IPS-18a (cell line): ENCODE data around the gene BAIAP2.

Source experiments
- H3K27ac ChIP-seq: one replicate; pipeline ENCODE4 v1.5.1; 2013; ENCODE audit warnings: low read length
- H3K27me3 ChIP-seq: one replicate; pipeline ENCODE4 v1.6.1; 2013; ENCODE audit warnings: mild to moderate bottlenecking, low read length; ENCODE audit not compliant: control insufficient read depth, insufficient read depth
- H3K36me3 ChIP-seq: one replicate; pipeline ENCODE4 v1.6.1; 2013; ENCODE audit warnings: low read depth, low read length; ENCODE audit not compliant: control insufficient read depth
- H3K4me1 ChIP-seq: one replicate; pipeline ENCODE4 v1.6.1; 2013; ENCODE audit warnings: low read depth, low read length; ENCODE audit not compliant: control insufficient read depth
- H3K4me3 ChIP-seq: one replicate; pipeline ENCODE4 v1.5.1; 2013; ENCODE audit warnings: low read length
- H3K9ac ChIP-seq: one replicate; pipeline ENCODE4 v1.6.1; 2013; ENCODE audit warnings: mild to moderate bottlenecking, low read length, moderate library complexity
- H3K9me3 ChIP-seq: one replicate; pipeline ENCODE4 v1.6.1; 2013; ENCODE audit warnings: low read depth, low read length; ENCODE audit not compliant: control insufficient read depth

The BAIAP2 gene

DNA sequence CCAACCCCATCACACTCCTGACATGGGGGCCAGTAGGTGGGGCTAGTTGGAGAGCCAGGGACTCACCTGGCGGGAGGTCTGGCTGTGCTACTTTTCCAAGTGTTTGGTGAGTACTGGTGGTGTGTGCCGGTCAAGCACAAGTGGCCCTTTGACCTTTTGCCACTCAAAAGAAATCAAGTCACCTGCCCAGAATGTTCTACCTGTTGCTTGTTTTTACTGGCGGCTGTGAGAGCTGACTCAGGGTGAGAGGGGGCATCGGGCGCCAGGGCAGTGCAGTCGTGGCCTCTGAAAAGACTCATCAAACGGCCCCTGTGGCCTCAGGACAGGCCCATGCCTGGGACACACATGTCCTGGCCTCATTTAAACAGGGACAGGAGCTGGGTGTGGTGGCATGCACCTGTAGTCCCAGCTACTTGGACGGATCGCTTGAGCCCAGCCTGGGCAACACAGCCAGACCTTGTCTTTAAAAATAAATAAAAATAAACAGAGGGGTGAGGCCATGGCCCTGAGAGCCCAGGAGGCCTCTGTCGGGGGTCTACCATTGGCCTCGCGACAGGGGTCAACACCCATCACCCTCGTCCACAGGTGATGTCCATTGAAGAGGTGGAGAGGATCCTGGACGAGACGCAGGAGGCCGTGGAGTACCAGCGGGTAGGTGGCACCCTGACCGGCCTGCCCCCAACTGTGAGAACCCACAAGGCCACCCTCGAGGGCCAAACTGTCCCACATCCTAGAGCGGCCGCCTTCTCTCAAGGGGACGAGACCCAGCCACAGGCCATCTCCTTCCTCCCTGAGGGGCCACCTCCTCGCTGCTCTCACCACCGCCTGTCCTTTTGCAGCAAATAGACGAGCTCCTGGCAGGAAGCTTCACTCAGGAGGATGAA lies 38.3 kb upstream of the BAIAP2 start:
- Histone ChIP-seq H3K9ac (no peak overlapping the region), H3K9me3 (no peaks in the 10 kb centered on the region), H3K36me3 (peaks cover 15% of the 10 kb centered on the region), H3K27ac (no peak overlapping the region), H3K4me1 (no peaks in the 10 kb centered on the region), H3K27me3 (peaks cover 11% of the 10 kb centered on the region), H3K4me3 (no peak overlapping the region)

DNA sequence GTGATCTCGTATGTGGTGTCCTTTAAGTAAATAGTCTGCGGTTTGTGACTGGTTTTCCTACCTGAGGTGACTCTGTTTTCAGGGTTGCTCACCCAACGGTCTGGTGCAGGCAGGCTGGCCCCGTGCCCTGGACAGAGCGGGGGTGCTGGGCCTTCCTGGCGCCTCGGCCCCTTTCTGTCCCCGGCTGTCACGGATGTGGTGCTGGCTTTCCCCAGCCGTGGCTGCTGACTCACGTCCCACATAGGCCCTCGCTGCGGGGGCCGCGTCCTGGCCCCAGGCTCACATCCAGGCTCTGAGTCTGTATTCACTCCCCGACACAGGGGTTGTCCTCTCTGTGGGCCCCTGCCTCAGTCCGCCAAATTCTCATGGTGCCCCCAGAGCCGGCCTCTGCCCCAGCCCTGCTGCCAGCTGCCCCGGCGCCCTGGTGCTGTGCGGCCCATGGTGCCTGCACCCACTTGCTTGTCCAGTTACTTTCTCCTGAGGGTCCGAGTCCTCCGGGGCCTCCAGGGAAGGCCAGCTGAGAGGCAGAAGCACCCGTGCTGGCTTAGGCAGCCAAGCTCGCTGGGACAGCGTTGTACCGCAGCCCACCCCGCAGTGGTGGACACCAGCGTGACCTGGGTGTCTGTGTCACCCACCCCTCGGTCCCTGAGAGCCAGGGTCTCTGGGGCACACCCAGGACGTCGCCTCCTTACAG lies 37.4 kb upstream of the BAIAP2 start:
- H3K27ac ChIP-seq: no peak overlapping the region
- peaks cover 15% of the 10 kb centered on the region for H3K36me3 ChIP-seq
- no peak overlapping the region for H3K9ac ChIP-seq
- H3K9me3 ChIP-seq: no peaks in the 10 kb centered on the region
- peaks cover 13% of the 10 kb centered on the region for H3K27me3 ChIP-seq
- H3K4me1 ChIP-seq: no peaks in the 10 kb centered on the region
- no peak overlapping the region for H3K4me3 ChIP-seq

GRCh38 chr17:80998118-80998747 lies 36.7 kb upstream of the BAIAP2 start:
- peaks cover 15% of the 10 kb centered on the region for H3K36me3 ChIP-seq
- H3K27ac ChIP-seq: no peak overlapping the region
- H3K9ac ChIP-seq: no peak overlapping the region
- no peak overlapping the region for H3K4me3 ChIP-seq
- no peaks in the 10 kb centered on the region for H3K9me3 ChIP-seq
- H3K4me1 ChIP-seq: no peaks in the 10 kb centered on the region
- H3K27me3 ChIP-seq: peaks cover 13% of the 10 kb centered on the region

- H3K4me3 ChIP-seq: no peak overlapping the region
- H3K36me3 ChIP-seq: peaks cover 15% of the 10 kb centered on the region
- H3K27me3 ChIP-seq: peaks cover 19% of the 10 kb centered on the region
- no peak overlapping the region for H3K27ac ChIP-seq
- no peaks in the 10 kb centered on the region for H3K4me1 ChIP-seq
- no peak overlapping the region for H3K9ac ChIP-seq
- no peaks in the 10 kb centered on the region for H3K9me3 ChIP-seq
These were observed 36.0 kb upstream of the BAIAP2 start for GRCh38 chr17:80998748-80999535.

DNA sequence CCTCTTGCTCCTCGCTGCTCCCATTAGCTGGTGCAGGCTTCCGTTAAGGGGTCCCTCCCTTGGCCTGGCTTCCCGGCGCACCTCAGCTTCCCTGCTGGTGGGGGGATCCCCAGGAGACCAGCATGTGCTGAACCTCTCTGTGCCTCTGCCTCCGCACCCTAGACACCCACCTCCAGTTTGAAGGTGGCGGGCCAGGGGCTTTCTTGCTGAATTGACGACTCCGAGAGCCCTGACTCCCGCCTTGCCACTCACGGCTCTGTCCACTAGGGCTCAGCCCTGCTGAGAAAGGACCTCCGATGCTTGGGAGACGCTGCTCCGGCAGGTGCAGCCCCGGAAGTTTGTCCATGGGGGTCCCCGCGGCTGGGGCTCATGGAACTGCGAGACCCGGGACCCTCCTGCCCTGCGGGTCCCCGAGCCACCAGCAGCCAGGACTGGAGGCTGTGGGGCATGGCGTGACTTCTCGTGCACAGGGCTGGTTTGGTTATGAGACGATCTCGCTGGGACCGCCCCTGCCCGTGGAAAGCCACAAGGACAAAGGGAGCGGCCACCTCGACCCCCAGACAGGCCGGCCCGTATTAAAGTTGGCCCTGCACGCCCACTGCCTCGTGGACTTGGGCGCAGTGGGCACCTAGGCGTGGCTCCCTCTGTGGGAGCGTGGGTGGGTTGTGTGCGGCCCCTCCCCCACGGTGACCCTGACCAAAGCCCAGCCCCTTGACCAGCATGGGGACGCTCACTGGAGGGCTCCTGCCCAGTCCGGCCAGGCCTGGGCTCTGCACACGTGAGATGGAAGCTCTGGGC lies 35.2 kb upstream of the BAIAP2 start:
- H3K9me3 ChIP-seq: no peaks in the 10 kb centered on the region
- H3K36me3 ChIP-seq: peaks cover 15% of the 10 kb centered on the region
- H3K4me3 ChIP-seq: no peak overlapping the region
- no peaks in the 10 kb centered on the region for H3K4me1 ChIP-seq
- H3K27ac ChIP-seq: no peak overlapping the region
- H3K27me3 ChIP-seq: peaks cover 25% of the 10 kb centered on the region
- no peak overlapping the region for H3K9ac ChIP-seq

GRCh38 chr17:81000334-81000630 lies 34.7 kb upstream of the BAIAP2 start:
- Histone ChIP-seq H3K9me3 (no peaks in the 10 kb centered on the region), H3K27me3 (peaks cover 30% of the 10 kb centered on the region), H3K27ac (no peak overlapping the region), H3K36me3 (peaks cover 15% of the 10 kb centered on the region), H3K4me1 (no peaks in the 10 kb centered on the region), H3K9ac (no peak overlapping the region), H3K4me3 (no peak overlapping the region)

DNA sequence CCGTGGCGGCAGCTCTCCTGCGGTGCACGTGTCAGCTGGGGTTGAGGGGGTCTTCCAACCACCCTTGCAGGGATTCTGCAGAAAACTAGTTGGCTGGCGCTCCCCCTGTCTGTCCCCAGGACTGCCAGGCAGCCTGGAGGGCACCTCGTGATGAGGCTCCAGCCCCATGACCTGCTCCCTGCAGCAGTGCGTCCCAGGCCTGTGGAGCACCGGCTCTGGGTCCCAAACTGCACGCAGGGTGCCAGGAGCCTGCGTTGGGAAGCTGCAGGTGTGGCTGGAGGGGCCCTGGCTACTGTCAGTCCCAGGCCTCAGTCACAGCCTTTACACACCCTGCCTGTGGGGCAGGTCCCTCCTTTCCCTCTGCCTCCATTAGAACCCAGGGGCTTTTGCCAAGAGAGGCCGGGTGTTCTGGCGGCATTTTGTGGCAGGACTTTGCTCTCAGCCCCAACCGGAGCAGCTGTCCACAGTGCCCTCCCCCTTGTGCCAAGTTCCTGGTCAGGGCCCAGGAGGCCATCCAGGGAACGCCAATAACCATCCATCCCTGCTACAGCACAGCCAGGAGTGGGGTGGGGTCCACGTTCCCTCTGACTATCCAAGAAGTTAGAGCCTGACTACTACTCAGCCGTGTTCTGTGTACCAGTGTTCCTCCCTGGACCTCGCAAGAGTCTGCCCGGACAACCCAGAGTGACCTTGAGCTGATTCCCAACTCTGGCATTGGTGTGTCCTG lies 34.2 kb upstream of the BAIAP2 start:
- H3K4me3 ChIP-seq: no peak overlapping the region
- H3K36me3 ChIP-seq: peaks cover 15% of the 10 kb centered on the region
- no peak overlapping the region for H3K9ac ChIP-seq

GRCh38 chr17:81002013-81002384 lies 33.0 kb upstream of the BAIAP2 start:
- no peaks in the 10 kb centered on the region for H3K9me3 ChIP-seq
- peaks cover 9% of the 10 kb centered on the region for H3K36me3 ChIP-seq
- no peaks in the 10 kb centered on the region for H3K4me1 ChIP-seq
- H3K4me3 ChIP-seq: no peak overlapping the region
- peaks cover 45% of the 10 kb centered on the region for H3K27me3 ChIP-seq
- no peak overlapping the region for H3K27ac ChIP-seq
- no peak overlapping the region for H3K9ac ChIP-seq

More for the DNA sequence above, 34.2 kb upstream of the BAIAP2 start:
- Histone ChIP-seq H3K4me1 (no peaks in the 10 kb centered on the region), H3K27ac (no peak overlapping the region), H3K27me3 (peaks cover 34% of the 10 kb centered on the region), H3K9me3 (no peaks in the 10 kb centered on the region)

DNA sequence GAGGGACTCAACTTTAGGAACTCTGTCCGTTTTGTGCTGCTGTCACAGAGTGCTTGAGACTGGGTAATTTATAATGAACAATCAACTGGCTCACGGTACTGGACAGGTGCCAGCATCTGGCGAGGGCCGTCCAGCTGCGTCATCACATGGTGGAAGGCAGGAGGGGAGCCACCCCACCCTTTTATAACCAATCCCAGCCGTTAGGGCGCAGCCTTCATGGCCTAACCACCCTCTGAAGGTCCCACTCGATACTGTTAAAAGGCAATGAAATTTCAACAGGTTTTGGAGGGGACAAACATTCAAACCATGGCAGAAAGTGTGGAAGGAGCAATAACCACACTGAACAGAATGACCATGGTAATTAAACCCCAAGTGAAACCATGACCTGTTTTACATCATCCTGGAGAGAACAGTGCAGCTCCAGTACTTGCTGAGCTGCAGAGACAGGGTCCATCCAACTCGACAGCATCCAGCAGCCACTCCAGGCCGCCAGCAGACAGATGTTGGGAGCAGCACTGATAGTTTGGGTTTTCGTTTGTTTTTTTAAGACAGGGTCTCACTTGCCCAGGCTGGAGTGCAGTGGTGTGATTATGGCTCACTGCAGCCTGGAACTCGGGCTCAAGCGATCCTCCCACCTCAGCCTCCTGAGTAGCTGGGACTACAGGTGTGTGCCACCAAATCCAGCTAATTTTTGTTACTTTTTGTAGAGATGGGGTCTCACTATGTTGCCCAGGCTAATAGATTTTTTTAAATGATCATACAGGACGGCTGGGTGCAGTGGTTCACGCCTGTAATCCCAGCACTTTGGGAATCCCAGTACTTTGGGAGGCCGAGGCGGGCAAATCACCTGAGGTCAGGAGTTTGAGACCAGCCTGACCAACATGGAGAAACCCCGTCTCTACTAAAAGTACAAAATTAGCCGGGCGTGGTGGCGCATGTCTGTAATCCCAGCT lies 32.3 kb upstream of the BAIAP2 start:
- Histone ChIP-seq H3K4me1 (no peaks in the 10 kb centered on the region), H3K27me3 (peaks cover 52% of the 10 kb centered on the region), H3K27ac (no peak overlapping the region), H3K36me3 (peaks cover 4% of the 10 kb centered on the region), H3K4me3 (no peak overlapping the region), H3K9ac (no peak overlapping the region), H3K9me3 (no peaks in the 10 kb centered on the region)
